ENCODE data around the gene CCNI2. TPM values are rescaled to one million over a fixed set of nuclear protein-coding genes. Genes with fewer than 3 reads are reported as not detected.

Gene CCNI2
- polyA plus RNA-seq, 2 of the 4 experiments (the other 2 are of a cell fraction) = 0.17 to 0.26 TPM

- DNase-seq (ENCODE audit: low read depth in 1 of 2, low spot score in 1 of 2) = no peak
- Histone ChIP-seq H3K4me3 (no peak overlapping the region), H3K4me2 (no peak overlapping the region), H3K4me1 (no peaks in the 10 kb centered on the region), H3K9me3 (no peaks in the 10 kb centered on the region), H3K27ac (no peak overlapping the region)
- POLR2A ChIA-PET = no interaction called here
- no peak for FAIRE-seq
- TF ChIP-seq USF2 (IDR thresholded peaks at IDR 0.05) (no peak), KDM1A (IDR thresholded peaks at IDR 0.05; ENCODE audit: low read depth) (no peak), CBX8 (IDR thresholded peaks at IDR 0.05) (no peak), FOSB (CRISPR knock-in tag; IDR thresholded peaks at IDR 0.05) (no peak), MYC (IDR thresholded peaks at IDR 0.05; ENCODE audit: borderline replicate concordance, low read length) (no peak), ZSCAN20 (CRISPR knock-in tag; IDR thresholded peaks at IDR 0.05) (no peak), KDM5A (IDR thresholded peaks at IDR 0.05) (no peak), BCL3 (IDR thresholded peaks at IDR 0.05) (no peak), ZC3H11A (IDR thresholded peaks at IDR 0.05) (no peak), HDAC2 (IDR thresholded peaks at IDR 0.05) (no peak), RNF2 (IDR thresholded peaks at IDR 0.05; ENCODE audit: borderline replicate concordance, low read depth) (no peak), NR3C1 (IDR thresholded peaks at IDR 0.05) (no peak)
- no peak for ATAC-seq
- CTCF ChIA-PET = interaction anchor here (2.0 to 4.6 kb wide), 2 partner anchors 10 to 378 kb away, joined by 5 to 18 read pairs; no protein-coding TSS in a partner anchor
- 93% methylated on average over 8 of the region's 10 CpGs for WGBS (ENCODE audit: missing lambda C conversion rate)
Observed at GRCh38 chr5:132764051-132764450, 16.8 kb downstream of the CCNI2 start.

DNA sequence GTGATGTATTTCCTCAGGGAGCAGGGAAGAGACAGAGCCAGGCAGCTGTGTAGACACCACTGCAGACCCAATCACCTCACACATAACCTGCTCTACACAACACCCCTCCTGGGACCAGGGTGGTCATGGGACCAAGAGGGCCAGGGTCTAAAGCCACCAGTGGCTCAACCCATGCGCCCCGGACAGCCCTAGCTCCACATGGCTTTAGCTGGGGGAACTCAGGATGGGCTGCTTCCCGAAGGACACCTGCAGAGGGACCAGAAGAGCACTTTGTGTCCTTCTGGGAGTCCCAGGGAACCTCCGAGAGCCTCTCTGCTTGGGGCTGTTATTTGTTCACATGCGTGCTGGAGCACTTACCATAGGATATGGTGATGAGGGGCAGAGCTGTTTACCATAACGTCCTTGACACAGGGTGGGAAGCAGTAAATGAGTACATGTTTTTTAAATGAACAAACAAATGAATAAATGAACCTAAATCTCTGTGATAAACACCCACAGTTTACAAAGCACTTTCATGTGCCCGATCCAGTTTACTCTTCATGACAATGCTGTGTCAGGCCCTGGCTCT lies 17.5 kb downstream of the CCNI2 start:
- Histone ChIP-seq H3K27ac (no peak overlapping the region), H3K4me1 (no peaks in the 10 kb centered on the region), H3K4me2 (no peak overlapping the region), H3K9me3 (no peaks in the 10 kb centered on the region), H3K4me3 (no peak overlapping the region)
- DNase-seq (ENCODE audit: low read depth in 1 of 2, low spot score in 1 of 2) (no peak), FAIRE-seq (no peak), ATAC-seq (no peak)
- WGBS (ENCODE audit: missing lambda C conversion rate) = 86% methylated on average over 7 of the region's 7 CpGs
- ChIA-PET CTCF (interaction anchor here (0.9 to 4.9 kb wide), 5 partner anchors 10 to 378 kb away, joined by 3 to 23 read pairs (median 5); partner anchors contain the start of gene CCNI2), POLR2A (no interaction called here)
- TF ChIP-seq KDM5A (IDR thresholded peaks at IDR 0.05) = no peak
- TF ChIP-seq POLR2A (IDR thresholded peaks at IDR 0.05; ENCODE audit: low read length) = no peak
- TF ChIP-seq EHMT2 (IDR thresholded peaks at IDR 0.05; ENCODE audit: low read depth) = no peak
- no peak for TF ChIP-seq TFCP2L1 (CRISPR knock-in tag; IDR thresholded peaks at IDR 0.05)
- TF ChIP-seq RAD21 (conservative IDR thresholded peaks at IDR 0.05 in 1 of 2, IDR thresholded peaks at IDR 0.05 in 1 of 2) = no peak
- TF ChIP-seq JUN (IDR thresholded peaks at IDR 0.05) = no peak
- no peak for TF ChIP-seq MAZ (IDR thresholded peaks at IDR 0.05; ENCODE audit: borderline replicate concordance, low read depth, low read length)

- FAIRE-seq (no peak), DNase-seq (ENCODE audit: low read depth in 1 of 2, low spot score in 1 of 2) (no peak), ATAC-seq (no peak)
- H3K27ac ChIP-seq = no peak overlapping the region
- H3K4me3 ChIP-seq = no peak overlapping the region
- H3K9me3 ChIP-seq = no peaks in the 10 kb centered on the region
- ChIA-PET CTCF (interaction anchor here (0.8 to 4.9 kb wide), 6 partner anchors 11 to 118 kb away, joined by 3 to 23 read pairs (median 4); partner anchors contain the start of gene CCNI2), POLR2A (no interaction called here)
- no peak overlapping the region for H3K4me2 ChIP-seq
- H3K4me1 ChIP-seq = no peaks in the 10 kb centered on the region
- TF ChIP-seq CTCF (IDR thresholded peaks at IDR 0.05) (no peak), RAD21 (conservative IDR thresholded peaks at IDR 0.05 in 1 of 2, IDR thresholded peaks at IDR 0.05 in 1 of 2) (no peak), CBX8 (IDR thresholded peaks at IDR 0.05) (no peak), ZNF302 (CRISPR knock-in tag; IDR thresholded peaks at IDR 0.05) (no peak), POLR2A (IDR thresholded peaks at IDR 0.05; ENCODE audit: low read length) (no peak), MAZ (IDR thresholded peaks at IDR 0.05; ENCODE audit: borderline replicate concordance, low read depth, low read length) (no peak), MYC (IDR thresholded peaks at IDR 0.05; ENCODE audit: borderline replicate concordance, low read length) (no peak), HEYL (CRISPR knock-in tag; IDR thresholded peaks at IDR 0.05) (no peak), ZC3H11A (IDR thresholded peaks at IDR 0.05) (no peak)
- TF ChIP-seq, protein P1, sequence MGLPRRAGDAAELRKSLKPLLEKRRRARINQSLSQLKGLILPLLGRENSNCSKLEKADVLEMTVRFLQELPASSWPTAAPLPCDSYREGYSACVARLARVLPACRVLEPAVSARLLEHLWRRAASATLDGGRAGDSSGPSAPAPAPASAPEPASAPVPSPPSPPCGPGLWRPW (IDR thresholded peaks at IDR 0.05) = no peak
- 83% methylated on average over 11 of the region's 12 CpGs for WGBS (ENCODE audit: missing lambda C conversion rate)
Observed at GRCh38 chr5:132765311-132766019, 18.2 kb downstream of the CCNI2 start.

Measured in A549 (cell line).